Osteoblast (primary cell): ENCODE measurements around the gene TSLP. TPM values are rescaled to one million over a fixed set of nuclear protein-coding genes. Genes with fewer than 3 reads are reported as not detected.

ENCODE experiments used
- DNase-seq: peaks from one replicate; pipeline ENCODE4 v3.0.0; 2011; ENCODE audit warnings: low spot score, mixed read lengths; ENCODE audit not compliant: insufficient read length; ENCODE audit errors: missing footprints
- H2AFZ ChIP-seq: 2 replicates; pipeline ENCODE4 v1.6.0; 2011; ENCODE audit warnings: mild to moderate bottlenecking, low read length
- H3K27ac ChIP-seq: 2 replicates; pipeline ENCODE4 v1.5.1; 2011; ENCODE audit warnings: mild to moderate bottlenecking, low read depth, low read length, moderate library complexity
- H3K27me3 ChIP-seq: 2 replicates; pipeline ENCODE4 v1.6.0; 2012; ENCODE audit warnings: mild to moderate bottlenecking, control low read depth, inconsistent platforms, low read length, moderate library complexity; ENCODE audit not compliant: insufficient read depth
- H3K36me3 ChIP-seq: 2 replicates; pipeline ENCODE4 v1.5.1; 2011; ENCODE audit warnings: mild to moderate bottlenecking, low read length, control low read depth, moderate library complexity; ENCODE audit not compliant: insufficient read depth
- H3K4me1 ChIP-seq: 2 replicates; pipeline ENCODE4 v1.5.1; 2011; ENCODE audit warnings: mild to moderate bottlenecking, low read length, control low read depth, moderate library complexity; ENCODE audit not compliant: insufficient read depth
- H3K4me2 ChIP-seq: 2 replicates; pipeline ENCODE4 v1.6.0; 2011; ENCODE audit warnings: mild to moderate bottlenecking, low read length; ENCODE audit not compliant: insufficient read depth
- H3K4me3 ChIP-seq: fragments of 200-600 bp; sonication (generic); 3 replicates; pipeline ENCODE4 v1.5.1; 2012; ENCODE audit warnings: mild to moderate bottlenecking, low read length, inconsistent platforms; ENCODE audit not compliant: insufficient read depth
- H3K79me2 ChIP-seq: 2 replicates; pipeline ENCODE4 v1.6.0; 2012; ENCODE audit warnings: mild to moderate bottlenecking, low read length, control low read depth, inconsistent platforms; ENCODE audit not compliant: insufficient read depth
- H3K9me3 ChIP-seq: 2 replicates; pipeline ENCODE4 v1.5.1; 2011; ENCODE audit warnings: low read depth, low read length, control low read depth
- H4K20me1 ChIP-seq: 2 replicates; pipeline ENCODE4 v1.6.0; 2012; ENCODE audit warnings: mild to moderate bottlenecking, low read length, control low read depth; ENCODE audit not compliant: insufficient read depth
- total RNA-seq: library from RNA; depleted of rRNA; stranded (reverse); fragments of >200 nt; gene quantifications from 2 replicates; pipeline ENCODE4 v1.2.3, GENCODE V29; 2012
- TF ChIP-seq, protein P1 (sequence below): IDR thresholded peaks from 2 replicates; pipeline ENCODE4 v1.5.1; 2011; ENCODE audit warnings: mild to moderate bottlenecking, low read depth, low read length, moderate library complexity; ENCODE audit errors: extremely low read depth

TSLP gene
- total RNA-seq, 1 donor: 1.1 TPM

DNA sequence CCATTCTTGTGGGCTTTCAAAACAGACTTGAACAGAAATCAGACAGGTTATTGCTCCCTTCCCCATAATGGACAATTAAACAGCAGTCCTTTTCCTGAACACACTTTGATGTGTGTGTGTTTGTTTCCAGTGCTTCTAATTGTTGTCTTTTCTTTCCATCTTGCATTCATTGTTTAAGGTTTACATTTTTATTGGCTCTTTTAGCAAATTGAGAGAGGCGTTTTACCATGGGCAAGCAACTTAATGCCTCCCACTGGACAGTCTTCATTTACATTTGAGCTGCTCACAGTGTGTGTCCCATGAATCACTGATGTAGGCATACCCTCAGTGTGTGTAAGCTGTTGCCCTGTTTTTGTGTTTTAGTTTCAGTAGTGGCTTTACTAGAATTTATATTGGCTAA, 45.6 kb downstream of the TSLP start:
- no peak overlapping the region for H2AFZ ChIP-seq
- no peak overlapping the region for H3K4me2 ChIP-seq
- H3K27ac ChIP-seq: no peak overlapping the region
- TF ChIP-seq, protein P1, sequence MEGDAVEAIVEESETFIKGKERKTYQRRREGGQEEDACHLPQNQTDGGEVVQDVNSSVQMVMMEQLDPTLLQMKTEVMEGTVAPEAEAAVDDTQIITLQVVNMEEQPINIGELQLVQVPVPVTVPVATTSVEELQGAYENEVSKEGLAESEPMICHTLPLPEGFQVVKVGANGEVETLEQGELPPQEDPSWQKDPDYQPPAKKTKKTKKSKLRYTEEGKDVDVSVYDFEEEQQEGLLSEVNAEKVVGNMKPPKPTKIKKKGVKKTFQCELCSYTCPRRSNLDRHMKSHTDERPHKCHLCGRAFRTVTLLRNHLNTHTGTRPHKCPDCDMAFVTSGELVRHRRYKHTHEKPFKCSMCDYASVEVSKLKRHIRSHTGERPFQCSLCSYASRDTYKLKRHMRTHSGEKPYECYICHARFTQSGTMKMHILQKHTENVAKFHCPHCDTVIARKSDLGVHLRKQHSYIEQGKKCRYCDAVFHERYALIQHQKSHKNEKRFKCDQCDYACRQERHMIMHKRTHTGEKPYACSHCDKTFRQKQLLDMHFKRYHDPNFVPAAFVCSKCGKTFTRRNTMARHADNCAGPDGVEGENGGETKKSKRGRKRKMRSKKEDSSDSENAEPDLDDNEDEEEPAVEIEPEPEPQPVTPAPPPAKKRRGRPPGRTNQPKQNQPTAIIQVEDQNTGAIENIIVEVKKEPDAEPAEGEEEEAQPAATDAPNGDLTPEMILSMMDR: no peak
- no peak overlapping the region for H3K4me3 ChIP-seq
- no peaks in the 10 kb centered on the region for H3K27me3 ChIP-seq
- no peaks in the 10 kb centered on the region for H3K9me3 ChIP-seq
- peaks cover 51% of the 10 kb centered on the region for H3K36me3 ChIP-seq
- no peaks in the 10 kb centered on the region for H3K4me1 ChIP-seq
- H4K20me1 ChIP-seq: no peaks in the 10 kb centered on the region
- peaks cover 2% of the 10 kb centered on the region for H3K79me2 ChIP-seq
- no peak for DNase-seq

DNA sequence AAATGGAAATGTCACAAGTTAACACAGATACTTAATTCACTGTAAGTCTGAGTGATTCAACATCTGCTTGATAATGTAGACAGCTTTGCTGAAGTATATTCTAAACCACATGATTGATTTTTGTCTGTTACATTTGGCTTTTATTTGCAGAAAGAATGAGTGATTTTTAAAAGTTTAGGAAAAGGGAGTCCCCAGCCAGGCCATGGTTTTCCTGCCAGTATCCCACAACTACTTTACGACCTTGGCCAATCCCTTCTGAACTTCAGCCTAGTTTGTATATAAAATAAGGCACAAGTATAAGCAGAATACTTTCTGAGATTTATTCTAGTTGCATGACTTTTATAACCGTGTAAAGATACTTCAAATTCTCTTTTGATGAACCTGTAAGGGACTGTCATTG, 47.7 kb downstream of the TSLP start:
- Histone ChIP-seq H3K9me3 (no peaks in the 10 kb centered on the region), H3K27ac (no peak overlapping the region), H3K79me2 (peaks cover 2% of the 10 kb centered on the region), H3K27me3 (no peaks in the 10 kb centered on the region), H3K36me3 (peaks cover 60% of the 10 kb centered on the region), H2AFZ (no peak overlapping the region), H3K4me1 (no peaks in the 10 kb centered on the region), H4K20me1 (no peaks in the 10 kb centered on the region), H3K4me2 (no peak overlapping the region), H3K4me3 (no peak overlapping the region)
- DNase-seq: no peak
- TF ChIP-seq, protein P1: no peak

DNA sequence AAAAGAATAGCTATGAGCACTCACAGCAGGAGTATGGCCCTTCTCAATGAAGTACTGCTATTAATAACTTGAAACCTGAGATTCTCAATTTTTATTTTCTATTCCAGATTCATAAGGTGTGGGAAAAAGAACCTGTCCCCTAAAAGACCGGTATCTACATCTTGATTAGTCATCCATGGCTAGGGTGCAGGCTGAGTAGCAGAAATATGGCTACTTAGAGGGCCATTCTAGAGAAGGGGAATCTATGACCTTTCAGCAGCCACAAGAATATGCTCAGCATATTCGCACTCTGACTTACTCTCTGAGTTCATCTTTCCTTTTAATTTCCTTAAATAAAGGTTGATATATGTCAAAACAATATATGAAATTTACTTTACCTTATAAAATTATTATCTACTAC, 48.3 kb downstream of the TSLP start:
- Histone ChIP-seq H3K4me3 (no peak overlapping the region), H4K20me1 (no peaks in the 10 kb centered on the region), H3K27me3 (no peaks in the 10 kb centered on the region), H3K79me2 (peaks cover 2% of the 10 kb centered on the region), H3K4me1 (no peaks in the 10 kb centered on the region), H3K27ac (no peak overlapping the region), H2AFZ (no peak overlapping the region), H3K36me3 (peaks cover 59% of the 10 kb centered on the region), H3K4me2 (no peak overlapping the region), H3K9me3 (no peaks in the 10 kb centered on the region)
- TF ChIP-seq, protein P1: no peak
- no peak for DNase-seq

DNA sequence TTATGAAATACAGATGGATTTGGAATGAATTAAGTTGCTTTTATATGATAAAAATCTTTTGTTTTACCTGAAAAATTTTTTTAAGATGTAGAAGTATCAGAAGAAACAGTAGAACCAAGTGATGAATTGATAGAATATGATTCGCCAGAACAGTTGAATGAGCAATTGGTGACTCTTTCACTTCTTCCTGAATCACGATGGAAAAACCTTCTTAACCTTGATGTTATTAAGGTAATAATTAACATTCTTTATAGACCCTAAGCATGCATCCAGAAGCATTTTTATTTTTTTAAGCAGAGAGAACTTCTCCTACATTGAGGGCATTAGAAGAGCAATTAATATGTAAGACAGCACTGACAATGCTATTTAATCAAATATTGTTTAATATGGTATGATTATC, 49.4 kb downstream of the TSLP start:
- no peak overlapping the region for H3K4me2 ChIP-seq
- no peaks in the 10 kb centered on the region for H4K20me1 ChIP-seq
- TF ChIP-seq, protein P1: no peak
- peaks cover 64% of the 10 kb centered on the region for H3K36me3 ChIP-seq
- H3K9me3 ChIP-seq: no peaks in the 10 kb centered on the region
- no peaks in the 10 kb centered on the region for H3K27me3 ChIP-seq
- H3K27ac ChIP-seq: no peak overlapping the region
- H3K4me1 ChIP-seq: no peaks in the 10 kb centered on the region
- H3K4me3 ChIP-seq: no peak overlapping the region
- H3K79me2 ChIP-seq: peaks cover 2% of the 10 kb centered on the region
- DNase-seq: no peak
- no peak overlapping the region for H2AFZ ChIP-seq
